OCI-LY1 (cell line): ENCODE results near the gene TMEM101.

Experiments
- CTCF ChIP-seq: fragments of 200-600 bp; sonication (generic), shearing (Covaris generic); IDR thresholded peaks from 2 replicates; pipeline ENCODE4 v1.5.1; 2017; ENCODE audit warnings: mild to moderate bottlenecking, antibody characterized with exemption, low read length, moderate library complexity, mixed read lengths
- EZH2 ChIP-seq: fragments of 200-600 bp; sonication (generic), shearing (Covaris generic); IDR thresholded peaks from 2 replicates; pipeline ENCODE4 v1.8.0; 2017; ENCODE audit warnings: borderline replicate concordance, mixed run types, mild to moderate bottlenecking, antibody characterized with exemption, low read length, moderate library complexity, mixed read lengths

GRCh38 chr17:44024853-44025252, 10.1 kb upstream of the TMEM101 start:
- TF ChIP-seq CTCF (no peak), EZH2 (no peak)
